Activated CD4-positive, alpha-beta memory T cell treated with anti-CD3 and anti-CD28 coated beads for 36 hours (primary cell): ENCODE measurements around the gene ANKS1B. TPM values are rescaled to one million over a fixed set of nuclear protein-coding genes. Genes with fewer than 3 reads are reported as not detected.
"Not testable (repeated sequence)": the region's sequence is repeated elsewhere in the genome, so short reads cannot be mapped to it uniquely, and the experiment has no call there.

ENCODE experiments used
- CTCF ChIA-PET: fragments of 350-600 bp; sonication (Branson Sonifier 250); formaldehyde crosslinking; loops from one replicate; lab custom pipeline; 2021; ENCODE audit warnings: antibody characterized with exemption, inconsistent platforms; lab: Charles Lee
- POLR2A ChIA-PET: fragments of 350-600 bp; sonication (Branson Sonifier 250); formaldehyde crosslinking; loops from one replicate; lab custom pipeline; 2021; ENCODE audit warnings: antibody characterized with exemption; lab: Charles Lee
- DNase-seq: peaks from one replicate; pipeline ENCODE4 v3.0.0-alpha.2; 2020
- H3K27ac Mint-ChIP-seq: one replicate; pipeline ENCODE4 v1.8.0; 2021; ENCODE audit warnings: mixed read lengths
- H3K27me3 Mint-ChIP-seq: one replicate; pipeline ENCODE4 v1.8.0; 2021; ENCODE audit warnings: mixed read lengths
- H3K36me3 Mint-ChIP-seq: one replicate; pipeline ENCODE4 v1.8.0; 2021; ENCODE audit warnings: mixed read lengths
- H3K4me1 Mint-ChIP-seq: one replicate; pipeline ENCODE4 v1.8.0; 2021; ENCODE audit warnings: low read depth, mixed read lengths
- H3K4me3 Mint-ChIP-seq: one replicate; pipeline ENCODE4 v1.8.0; 2021; ENCODE audit warnings: mild to moderate bottlenecking, mixed read lengths
- H3K9me3 Mint-ChIP-seq: one replicate; pipeline ENCODE4 v1.8.0; 2021; ENCODE audit warnings: mixed read lengths
- intact Hi-C: fragments of 100-400 bp; cut with micrococcal nuclease; formaldehyde crosslinking; loops from one replicate; pipeline ENCODE4 v1.15.1; 2023
- total RNA-seq, 2 experiments: library from RNA; stranded (reverse); gene quantifications; one replicate each; pipeline ENCODE4 v1.2.3, GENCODE V29; 2021

The ANKS1B gene
- total RNA-seq, 2 experiments from 2014 or later: 0.97 to 1.0 TPM

DNA sequence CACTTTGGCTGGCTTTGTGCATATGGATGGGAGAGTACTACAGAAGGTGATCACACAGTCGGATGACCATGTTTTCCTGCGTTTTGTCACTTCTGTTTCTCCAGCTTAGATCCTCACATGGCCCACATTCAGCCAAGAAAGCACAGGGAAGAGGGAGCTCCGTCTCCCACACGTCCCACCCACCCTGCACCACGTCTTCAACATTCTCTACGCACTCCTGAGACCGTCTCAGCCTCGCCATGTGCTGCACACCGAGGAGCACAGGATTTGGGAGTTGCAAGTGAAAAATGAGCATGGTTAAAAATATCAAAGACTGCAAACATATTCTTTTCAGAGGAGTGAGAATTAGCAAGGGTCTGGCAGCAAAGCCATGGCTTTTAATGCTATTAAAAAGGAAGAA lies 1217.5 kb downstream of the ANKS1B start:
- Mint-ChIP-seq H3K4me3 (no peak overlapping the region), H3K4me1 (peaks cover 5% of the 10 kb centered on the region)
- CTCF ChIA-PET: no interaction called here

DNA sequence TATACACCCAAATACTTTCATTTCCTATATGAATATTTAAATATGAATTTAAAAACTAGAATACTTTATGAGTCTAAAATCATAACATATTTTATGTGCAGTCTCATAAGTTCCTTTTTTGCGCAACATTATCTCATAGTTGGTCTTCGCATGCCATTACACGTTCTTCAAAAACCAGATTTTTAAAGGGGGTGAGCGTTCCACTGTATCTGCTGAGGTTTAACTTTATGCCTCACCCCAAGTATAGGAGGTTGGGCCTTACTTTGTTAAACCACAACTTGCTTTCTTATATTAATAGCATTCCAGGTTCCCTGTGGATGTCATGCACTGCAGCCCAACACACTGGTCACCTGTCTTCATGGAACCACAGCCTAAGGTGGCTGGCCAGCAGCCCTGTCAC lies 1221.1 kb downstream of the ANKS1B start:
- H3K4me1 Mint-ChIP-seq: no peaks in the 10 kb centered on the region
- H3K36me3 Mint-ChIP-seq: no peaks in the 10 kb centered on the region
- H3K4me3 Mint-ChIP-seq: no peak overlapping the region
- CTCF ChIA-PET: no interaction called here
- no peak overlapping the region for H3K27ac Mint-ChIP-seq
- peaks cover 4% of the 10 kb centered on the region for H3K27me3 Mint-ChIP-seq
- no peaks in the 10 kb centered on the region for H3K9me3 Mint-ChIP-seq
- no peak for DNase-seq
- intact Hi-C loops: no loop called here
- POLR2A ChIA-PET: no interaction called here

More for the DNA sequence above, 1217.5 kb downstream of the ANKS1B start:
- H3K27me3 Mint-ChIP-seq: no peaks in the 10 kb centered on the region
- intact Hi-C loops: no loop called here
- DNase-seq: no peak
- H3K36me3 Mint-ChIP-seq: no peaks in the 10 kb centered on the region
- POLR2A ChIA-PET: no interaction called here
- H3K27ac Mint-ChIP-seq: no peak overlapping the region
- no peaks in the 10 kb centered on the region for H3K9me3 Mint-ChIP-seq

DNA sequence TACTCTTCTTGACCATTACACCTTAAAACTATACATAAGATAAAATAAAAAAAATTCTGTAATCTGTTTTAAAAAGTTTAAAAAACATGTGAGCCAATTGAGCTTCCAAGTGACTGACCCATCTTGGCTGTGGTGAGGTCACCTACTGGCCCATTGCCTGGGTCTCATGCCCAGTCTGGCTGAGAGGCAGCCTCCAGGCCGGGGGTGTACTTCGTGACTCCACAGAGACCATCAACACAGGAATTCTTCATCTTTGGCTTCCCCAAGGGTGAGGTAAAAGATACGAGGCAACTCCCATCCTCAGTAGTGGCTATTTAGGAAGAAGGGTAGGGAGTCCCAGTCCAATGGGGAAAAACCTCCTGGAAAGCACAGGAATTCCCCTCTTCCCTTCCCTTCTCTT lies 1226.4 kb downstream of the ANKS1B start:
- Mint-ChIP-seq H3K9me3 (no peaks in the 10 kb centered on the region), H3K4me3 (no peak overlapping the region), H3K36me3 (no peaks in the 10 kb centered on the region), H3K4me1 (peaks cover 17% of the 10 kb centered on the region), H3K27ac (no peak overlapping the region), H3K27me3 (peaks cover 6% of the 10 kb centered on the region)
- intact Hi-C loops: no loop called here
- DNase-seq: no peak
- ChIA-PET CTCF (no interaction called here), POLR2A (interaction anchor here (0.5 kb wide), 1 partner anchor 31 kb away, joined by 3 read pairs; no protein-coding TSS in a partner anchor)

DNA sequence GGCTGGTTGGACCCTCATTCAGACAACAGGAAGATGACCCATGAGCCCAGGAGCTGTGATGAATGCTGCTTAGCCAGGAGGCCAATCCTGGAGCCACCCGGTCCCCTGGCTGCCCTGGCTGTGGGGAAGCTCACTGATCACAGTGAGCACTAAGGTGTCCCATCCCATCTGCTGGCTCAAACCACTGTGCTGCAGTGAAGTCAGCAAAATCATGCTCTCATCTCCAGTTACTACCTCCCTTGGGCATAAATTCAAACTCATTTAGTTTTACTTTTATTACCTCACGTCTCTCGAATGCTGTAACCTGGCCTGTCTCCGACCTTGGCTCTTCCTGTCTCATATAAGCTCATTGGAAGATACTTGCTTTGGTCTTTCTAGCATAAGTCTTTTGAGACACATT lies 1227.3 kb downstream of the ANKS1B start:
- no peak overlapping the region for H3K4me3 Mint-ChIP-seq
- H3K27ac Mint-ChIP-seq: no peak overlapping the region
- no peaks in the 10 kb centered on the region for H3K36me3 Mint-ChIP-seq
- intact Hi-C loops: no loop called here
- no peak for DNase-seq
- CTCF ChIA-PET: interaction anchor here (0.5 kb wide), 1 partner anchor 33 kb away, joined by 3 read pairs; no protein-coding TSS in a partner anchor
- H3K4me1 Mint-ChIP-seq: peaks cover 17% of the 10 kb centered on the region
- H3K9me3 Mint-ChIP-seq: no peaks in the 10 kb centered on the region
- peaks cover 6% of the 10 kb centered on the region for H3K27me3 Mint-ChIP-seq
- POLR2A ChIA-PET: no interaction called here

DNA sequence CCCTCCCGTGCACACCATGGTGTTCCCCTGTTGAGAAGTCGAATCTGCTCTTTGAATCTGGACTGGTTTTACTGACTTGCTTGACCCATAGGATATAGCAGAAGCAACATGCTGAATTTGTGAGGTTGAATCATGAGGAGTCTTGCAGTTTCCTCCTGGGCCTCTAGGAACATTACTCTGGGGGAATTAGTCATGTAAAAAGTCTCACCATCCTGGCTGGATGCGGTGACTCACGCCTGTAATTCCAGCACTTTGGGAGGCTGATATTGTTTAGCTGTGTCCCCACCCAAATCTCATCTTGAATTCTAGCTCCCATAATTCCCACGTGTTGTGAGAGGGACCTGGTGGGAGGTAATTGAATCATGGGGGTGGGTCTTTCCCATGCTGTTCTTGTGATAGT lies 1228.9 kb downstream of the ANKS1B start:
- POLR2A ChIA-PET, H3K27me3 Mint-ChIP-seq, DNase-seq, H3K9me3 Mint-ChIP-seq, H3K4me3 Mint-ChIP-seq, CTCF ChIA-PET, H3K27ac Mint-ChIP-seq, H3K36me3 Mint-ChIP-seq: not testable (repeated sequence)
- intact Hi-C loops: loop anchor here (2.0 kb wide), 1 partner anchor 15 kb away; no protein-coding TSS in a partner anchor
- peaks cover 17% of the 10 kb centered on the region for H3K4me1 Mint-ChIP-seq

DNA sequence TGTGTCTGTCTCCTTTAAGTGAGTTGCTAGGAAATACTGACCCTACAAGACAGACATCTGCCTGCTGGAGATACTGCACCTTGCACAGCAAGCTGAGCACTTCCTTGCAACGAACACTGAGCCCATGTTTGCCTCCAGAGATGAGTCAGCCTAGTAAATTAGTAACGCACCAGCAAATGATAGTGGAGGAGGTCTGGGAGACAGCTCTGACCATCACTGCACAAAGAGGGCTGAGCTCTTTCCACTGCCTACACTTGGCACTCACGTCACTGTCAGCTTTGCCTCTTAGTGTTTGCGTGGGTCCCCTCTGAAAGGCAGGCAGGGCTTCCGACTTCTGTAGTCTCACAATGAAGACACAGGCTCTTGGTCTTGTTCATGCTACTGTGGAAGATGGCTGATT lies 1230.6 kb downstream of the ANKS1B start:
- Mint-ChIP-seq H3K9me3 (no peaks in the 10 kb centered on the region), H3K4me3 (peak overlapping the region; percentile 6), H3K27ac (peak overlapping the region; percentile 47), H3K36me3 (no peaks in the 10 kb centered on the region), H3K27me3 (peaks cover 2% of the 10 kb centered on the region), H3K4me1 (peaks cover 17% of the 10 kb centered on the region)
- CTCF ChIA-PET: interaction anchor here (1.2 to 4.3 kb wide), 5 partner anchors 12 to 244 kb away, joined by 3 to 39 read pairs (median 5); no protein-coding TSS in a partner anchor
- peak; percentile 79 for DNase-seq
- intact Hi-C loops: loop anchor here (1.0 to 5.0 kb wide), 4 partner anchors 8 to 357 kb away; no protein-coding TSS in a partner anchor
- POLR2A ChIA-PET: interaction anchor here (1.3 to 2.7 kb wide), 2 partner anchors 13 to 29 kb away, joined by 4 to 35 read pairs; no protein-coding TSS in a partner anchor

DNA sequence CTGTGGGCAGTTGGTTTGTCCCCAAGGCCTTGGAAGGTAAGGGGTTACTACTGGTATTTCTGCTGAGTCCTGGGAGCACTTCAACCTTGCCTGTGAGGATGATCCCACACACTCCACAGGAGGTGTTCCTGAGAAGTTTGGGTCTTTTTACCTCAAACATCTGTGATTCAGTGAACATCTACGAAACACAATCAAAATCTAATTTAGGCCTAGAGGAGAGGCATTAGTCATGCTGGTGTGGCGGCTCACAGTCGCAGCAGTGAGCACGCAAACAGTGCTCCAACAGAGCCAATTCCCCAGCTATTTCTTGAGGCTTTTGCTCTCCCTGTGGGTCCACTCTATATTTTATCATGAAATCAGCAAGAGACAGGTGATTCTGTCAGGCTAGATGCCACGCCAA lies 1232.0 kb downstream of the ANKS1B start:
- ChIA-PET POLR2A (interaction anchor here (2.7 kb wide), 1 partner anchor 11 kb away, joined by 35 read pairs; no protein-coding TSS in a partner anchor), CTCF (interaction anchor here (0.7 to 4.3 kb wide), 3 partner anchors 11 to 53 kb away, joined by 3 to 39 read pairs (median 5); no protein-coding TSS in a partner anchor)
- no peak for DNase-seq
- Mint-ChIP-seq H3K27ac (no peak overlapping the region), H3K9me3 (no peaks in the 10 kb centered on the region), H3K4me1 (peaks cover 17% of the 10 kb centered on the region), H3K36me3 (no peaks in the 10 kb centered on the region), H3K27me3 (peaks cover under 1% of the 10 kb centered on the region), H3K4me3 (no peak overlapping the region)
- intact Hi-C loops: loop anchor here (5.0 kb wide), 1 partner anchor 355 kb away; no protein-coding TSS in a partner anchor

DNA sequence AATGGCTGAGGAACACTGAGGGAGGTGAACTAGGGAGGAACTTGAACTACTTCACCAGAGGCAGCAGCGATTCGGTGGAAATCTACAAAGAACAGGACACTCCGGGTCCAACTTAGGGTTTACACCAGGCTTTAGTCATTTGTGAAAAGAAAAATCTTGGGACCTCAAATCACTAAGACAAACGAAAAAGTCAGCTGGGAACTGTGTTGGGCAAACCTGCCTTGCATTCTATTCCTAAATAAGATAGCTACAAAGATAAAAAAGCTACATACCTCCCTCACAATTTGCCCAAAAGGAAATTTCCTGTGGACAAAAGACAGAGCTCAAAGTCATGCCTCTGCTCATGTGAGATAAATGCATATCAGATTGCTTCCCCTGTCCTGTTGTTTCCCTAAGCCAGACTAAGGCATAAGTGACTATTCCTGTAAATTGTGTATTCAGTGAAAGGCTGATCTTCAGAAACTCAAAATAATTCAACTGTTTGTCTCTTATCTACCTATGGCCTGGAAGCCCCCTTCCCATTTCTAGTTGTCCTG lies 1233.1 kb downstream of the ANKS1B start:
- H3K36me3 Mint-ChIP-seq: no peaks in the 10 kb centered on the region
- ChIA-PET CTCF (interaction anchor here (4.3 kb wide), 1 partner anchor 10 kb away, joined by 39 read pairs; no protein-coding TSS in a partner anchor), POLR2A (no interaction called here)
- H3K27ac Mint-ChIP-seq: no peak overlapping the region
- no peak for DNase-seq
- H3K4me3 Mint-ChIP-seq: no peak overlapping the region
- intact Hi-C loops: loop anchor here (5.0 kb wide), 1 partner anchor 354 kb away; no protein-coding TSS in a partner anchor
- H3K4me1 Mint-ChIP-seq: peaks cover 19% of the 10 kb centered on the region
- H3K9me3 Mint-ChIP-seq: no peaks in the 10 kb centered on the region
- peaks cover 10% of the 10 kb centered on the region for H3K27me3 Mint-ChIP-seq

DNA sequence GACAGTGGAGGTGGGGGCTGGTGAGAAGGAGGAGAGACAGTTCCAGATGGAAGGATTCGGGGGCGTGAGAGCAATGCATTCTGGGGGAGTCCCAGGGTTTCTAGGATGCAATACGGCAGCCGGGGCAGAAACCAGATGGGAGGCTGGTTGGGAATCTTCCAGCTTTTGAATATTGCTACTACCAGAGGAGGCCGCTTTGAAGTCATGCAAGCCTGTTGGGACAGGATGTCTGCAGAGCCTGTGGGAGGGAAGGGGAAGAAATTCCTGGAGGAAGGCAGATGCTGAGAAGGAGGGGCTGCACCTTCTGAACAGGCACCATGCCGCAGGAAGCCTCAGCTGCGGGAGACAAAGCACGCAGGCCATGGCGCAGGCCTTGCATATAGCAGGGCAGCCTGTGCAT lies 1234.2 kb downstream of the ANKS1B start:
- intact Hi-C loops: loop anchor here (5.0 kb wide), 1 partner anchor 353 kb away; no protein-coding TSS in a partner anchor
- Mint-ChIP-seq H3K9me3 (no peaks in the 10 kb centered on the region), H3K4me1 (peaks cover 26% of the 10 kb centered on the region), H3K27ac (no peak overlapping the region), H3K27me3 (peaks cover 16% of the 10 kb centered on the region), H3K36me3 (no peaks in the 10 kb centered on the region), H3K4me3 (no peak overlapping the region)
- DNase-seq: no peak
- POLR2A ChIA-PET: no interaction called here
- CTCF ChIA-PET: interaction anchor here (1.5 to 4.3 kb wide), 2 partner anchors 8 to 26 kb away, joined by 5 to 39 read pairs; no protein-coding TSS in a partner anchor

DNA sequence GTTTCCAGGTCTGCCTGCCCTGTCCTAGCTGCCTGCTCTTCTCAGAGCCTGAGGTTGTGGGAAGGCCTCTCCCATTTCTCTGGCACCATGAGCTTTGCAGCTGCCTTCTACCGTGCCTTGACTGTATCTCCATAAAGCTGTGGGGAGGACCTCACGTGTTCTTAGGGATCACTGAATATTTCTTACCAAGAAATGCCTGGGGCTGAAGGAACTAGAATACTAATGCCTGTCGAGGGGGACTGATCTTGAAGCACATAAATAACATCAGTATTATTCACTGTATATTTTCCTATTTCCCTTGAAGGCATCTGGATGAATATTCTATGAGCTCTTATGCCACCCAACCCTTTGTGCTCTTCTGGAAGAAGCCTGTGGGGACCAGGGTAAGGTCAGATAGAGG lies 1236.3 kb downstream of the ANKS1B start:
- intact Hi-C loops: loop anchor here (10.0 kb wide), 1 partner anchor 1844 kb away; the partner anchor contains the start of gene NEDD1
- H3K4me1 Mint-ChIP-seq: peaks cover 12% of the 10 kb centered on the region
- no peak for DNase-seq
- H3K4me3 Mint-ChIP-seq: no peak overlapping the region
- H3K27me3 Mint-ChIP-seq: peaks cover 16% of the 10 kb centered on the region
- no peaks in the 10 kb centered on the region for H3K36me3 Mint-ChIP-seq
- no peaks in the 10 kb centered on the region for H3K9me3 Mint-ChIP-seq
- POLR2A ChIA-PET: no interaction called here
- H3K27ac Mint-ChIP-seq: no peak overlapping the region
- CTCF ChIA-PET: no interaction called here

DNA sequence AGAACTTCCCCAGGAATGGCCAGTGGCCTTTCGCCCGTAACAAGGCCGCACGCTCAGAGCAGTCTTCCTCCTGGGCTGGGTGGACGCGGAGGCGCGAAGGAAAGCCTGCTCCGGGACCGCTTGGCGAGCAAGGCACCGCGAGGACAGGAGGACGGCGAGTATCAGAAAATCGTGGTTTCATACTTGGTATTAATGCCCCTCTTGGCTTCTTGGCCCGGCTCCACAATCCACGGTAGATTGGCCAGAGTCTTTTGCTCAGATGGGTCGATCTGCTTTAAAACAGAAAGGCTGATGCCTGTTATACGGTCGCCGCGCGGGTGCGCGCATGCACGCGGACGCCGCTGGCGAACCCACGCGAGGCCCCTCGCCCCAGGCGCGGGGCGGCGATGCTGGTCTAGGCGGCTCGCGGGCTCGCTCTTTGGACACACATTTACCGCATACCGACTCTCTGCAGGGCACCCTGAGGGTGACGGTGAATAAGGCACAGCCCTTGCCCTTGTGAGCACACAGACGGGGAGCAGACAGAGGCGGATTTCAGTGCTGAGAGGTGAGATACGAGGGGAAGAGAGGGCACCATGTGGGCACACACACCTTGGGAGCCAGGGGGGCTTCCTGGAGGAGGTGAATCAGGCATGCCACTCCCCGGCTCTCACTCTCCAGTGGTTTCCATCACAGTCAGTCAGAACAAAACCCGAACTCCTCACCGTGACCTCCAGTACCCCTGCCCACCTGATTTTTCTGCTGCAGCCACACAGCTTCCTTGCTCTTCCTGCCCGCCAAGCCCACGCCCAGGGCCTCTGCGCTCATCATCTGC lies 1239.0 kb downstream of the ANKS1B start:
- intact Hi-C loops: loop anchor here (1.0 to 10.0 kb wide), 2 partner anchors 9 to 1841 kb away; partner anchors contain the start of gene NEDD1
- peak overlapping the region; percentile 73 for H3K27ac Mint-ChIP-seq
- H3K27me3 Mint-ChIP-seq: peaks cover 16% of the 10 kb centered on the region
- H3K36me3 Mint-ChIP-seq: no peaks in the 10 kb centered on the region
- H3K9me3 Mint-ChIP-seq: no peaks in the 10 kb centered on the region
- peak; percentile 76 for DNase-seq
- peaks cover 38% of the 10 kb centered on the region for H3K4me1 Mint-ChIP-seq
- ChIA-PET POLR2A (interaction anchor here (1.4 kb wide), 1 partner anchor 21 kb away, joined by 4 read pairs; no protein-coding TSS in a partner anchor), CTCF (no interaction called here)
- H3K4me3 Mint-ChIP-seq: peak overlapping the region; percentile 71

DNA sequence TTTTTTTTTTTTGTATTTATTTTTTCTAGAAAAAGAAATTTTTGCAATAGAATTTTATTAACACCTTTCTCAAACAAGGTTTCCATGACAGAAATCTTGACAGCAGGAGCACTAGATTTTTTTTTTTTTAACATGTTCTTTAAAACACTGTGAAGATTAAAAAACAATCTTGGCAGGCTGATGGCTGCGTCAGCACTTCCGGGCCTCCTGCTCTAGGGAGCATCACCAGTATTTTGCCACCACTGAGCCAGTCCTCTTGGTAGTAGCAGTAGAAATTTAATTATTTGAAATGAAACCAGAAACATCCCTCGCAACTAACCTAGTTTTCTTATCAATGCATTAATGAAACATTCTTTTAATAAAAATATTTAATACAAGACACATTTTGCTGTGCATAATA lies 1240.1 kb downstream of the ANKS1B start:
- POLR2A ChIA-PET: no interaction called here
- Mint-ChIP-seq H3K27me3 (peaks cover 16% of the 10 kb centered on the region), H3K4me3 (peak overlapping the region; percentile 53), H3K27ac (no peak overlapping the region), H3K36me3 (no peaks in the 10 kb centered on the region), H3K9me3 (no peaks in the 10 kb centered on the region), H3K4me1 (peaks cover 49% of the 10 kb centered on the region)
- CTCF ChIA-PET: no interaction called here
- peak; percentile 48 for DNase-seq
- intact Hi-C loops: loop anchor here (5.0 to 10.0 kb wide), 2 partner anchors 1523 to 1840 kb away; partner anchors contain the start of genes DEPDC4, NEDD1 and SCYL2
